ENCODE data around the gene NEURL1B.

NEURL1B gene

DNA sequence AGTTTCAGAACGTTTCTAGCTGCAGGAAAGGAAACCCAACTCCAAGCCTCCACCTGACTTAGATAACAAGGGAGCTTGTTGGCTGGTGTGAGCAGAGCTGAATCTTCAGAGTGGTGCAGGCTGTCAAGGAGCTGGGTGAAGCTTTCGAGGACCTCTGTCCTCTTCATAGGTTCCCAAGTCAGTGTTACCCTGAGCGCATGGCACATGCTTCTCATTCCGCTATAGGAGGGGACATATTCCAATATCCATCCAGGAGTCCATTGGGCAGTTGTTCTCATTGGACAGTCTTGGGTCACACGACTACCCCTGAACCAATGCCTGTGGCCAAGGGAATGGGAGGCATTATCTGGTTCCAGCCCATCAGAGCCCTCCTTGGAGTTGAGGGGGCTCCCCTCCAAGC, 79.6 kb downstream of the NEURL1B start:
- no peak for TF ChIP-seq CTCF (conservative IDR thresholded peaks at IDR 0.05; ENCODE audit: low read depth, low read length)

GRCh38 chr5:172721455-172722326, 80.6 kb downstream of the NEURL1B start:
- TF ChIP-seq CTCF (conservative IDR thresholded peaks at IDR 0.05; ENCODE audit: low read depth, low read length) = no peak
- no peak overlapping the region for H3K4me3 ChIP-seq (ENCODE audit: low read length)
- no peak for DNase-seq (ENCODE audit: low read depth)

More for the DNA sequence above, 79.6 kb downstream of the NEURL1B start:
- DNase-seq (ENCODE audit: low read depth) = no peak
- no peak overlapping the region for H3K4me3 ChIP-seq (ENCODE audit: low read length)

- TF ChIP-seq CTCF (conservative IDR thresholded peaks at IDR 0.05; ENCODE audit: low read depth, low read length) = no peak
- DNase-seq (ENCODE audit: low read depth) = no peak
- no peak overlapping the region for H3K4me3 ChIP-seq (ENCODE audit: low read length)
Measured at GRCh38 chr5:172722327-172722815, 81.3 kb downstream of the NEURL1B start.

DNA sequence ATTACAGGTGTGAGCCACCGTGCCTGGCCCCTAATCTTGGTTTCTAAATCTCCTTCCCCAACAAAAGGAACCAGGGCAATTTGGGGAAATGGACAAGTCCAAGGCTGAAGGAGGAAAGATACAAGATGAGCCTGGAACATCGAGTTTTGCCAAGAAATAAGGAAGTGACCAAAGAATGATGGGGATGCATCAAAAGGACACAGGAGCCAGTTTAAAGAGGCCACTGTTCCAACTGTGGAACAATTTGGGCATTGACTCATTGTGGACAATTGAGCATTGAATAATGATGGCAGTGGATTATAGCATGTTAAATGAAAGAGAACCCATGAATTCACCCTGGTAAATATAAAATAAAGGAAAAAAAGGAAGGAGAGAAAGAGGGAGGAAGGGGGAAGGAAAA, 82.4 kb downstream of the NEURL1B start:
- H3K4me3 ChIP-seq (ENCODE audit: low read length) = no peak overlapping the region
- no peak for TF ChIP-seq CTCF (conservative IDR thresholded peaks at IDR 0.05; ENCODE audit: low read depth, low read length)
- DNase-seq (ENCODE audit: low read depth) = no peak

DNA sequence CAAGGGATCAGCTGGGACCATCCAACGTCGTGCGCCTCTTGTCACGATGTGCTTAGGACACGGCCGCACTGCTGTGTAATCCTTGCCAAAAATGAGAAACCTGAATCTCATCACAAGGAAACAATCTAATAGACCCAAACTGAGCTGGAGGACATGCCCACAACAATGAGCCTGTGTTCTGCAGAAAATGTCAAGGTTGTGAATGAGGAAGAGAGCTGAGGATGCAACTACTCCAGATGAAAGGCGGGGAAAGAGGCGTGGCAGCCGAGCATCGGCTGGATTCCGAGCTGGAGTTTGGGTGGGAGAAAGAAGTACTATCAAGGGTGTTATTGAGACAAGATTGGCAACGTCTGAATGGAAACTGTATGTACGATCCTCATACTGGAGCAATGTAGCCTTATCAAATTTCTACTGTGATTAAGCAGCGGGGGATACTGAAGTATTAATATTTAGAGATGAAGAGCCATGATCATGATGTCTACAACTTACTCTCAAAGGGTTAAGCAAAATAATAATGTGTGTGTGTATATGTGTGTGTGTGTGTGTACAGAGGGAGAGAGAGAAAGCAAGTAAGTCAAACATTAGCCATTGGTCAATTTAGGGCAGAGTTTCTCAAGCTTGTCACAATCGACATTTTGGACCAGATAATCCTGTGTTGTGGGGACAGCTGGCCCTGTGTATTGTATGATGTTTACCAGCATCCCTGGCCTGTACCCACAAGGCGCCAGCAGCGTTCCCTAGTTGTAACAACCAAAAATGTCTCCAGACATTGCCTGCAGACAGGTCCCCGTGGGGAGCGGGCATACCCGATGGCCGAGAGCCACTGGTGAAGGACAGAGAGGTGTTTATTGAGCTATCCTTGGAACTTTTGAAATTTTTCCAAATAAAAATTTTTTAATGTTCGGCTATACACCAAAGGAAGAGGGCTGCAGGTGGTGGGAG, 83.5 kb downstream of the NEURL1B start:
- no peak overlapping the region for H3K4me3 ChIP-seq (ENCODE audit: low read length)
- DNase-seq (ENCODE audit: low read depth) = no peak
- no peak for TF ChIP-seq CTCF (conservative IDR thresholded peaks at IDR 0.05; ENCODE audit: low read depth, low read length)

DNA sequence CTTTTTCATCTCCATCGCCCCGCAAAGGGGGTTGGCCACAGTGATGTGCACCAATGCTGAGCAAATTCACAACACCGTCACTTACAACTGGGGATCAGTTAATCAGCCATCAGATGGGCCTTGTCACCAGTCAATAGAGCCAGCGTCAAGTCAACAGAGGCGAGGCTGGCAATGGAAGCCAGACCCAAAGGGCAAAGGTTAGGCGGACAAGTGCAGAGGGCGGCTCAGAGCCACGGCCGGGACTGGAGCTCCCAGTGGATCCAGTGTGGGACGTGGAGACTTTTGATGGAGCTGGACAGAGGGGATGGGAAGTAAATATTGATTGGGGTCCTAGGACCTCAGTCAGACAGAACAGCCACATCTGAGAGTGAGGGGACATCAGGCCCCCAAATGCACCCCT, 84.2 kb downstream of the NEURL1B start:
- no peak for DNase-seq (ENCODE audit: low read depth)
- no peak for TF ChIP-seq CTCF (conservative IDR thresholded peaks at IDR 0.05; ENCODE audit: low read depth, low read length)
- no peak overlapping the region for H3K4me3 ChIP-seq (ENCODE audit: low read length)
